NB4 (cell line): ENCODE results near the gene C1orf21.

ENCODE experiments used
- MAX ChIP-seq: IDR thresholded peaks from 2 replicates; pipeline ENCODE4 v1.6.1; 2011; ENCODE audit warnings: low read depth, low read length
- MYC ChIP-seq: IDR thresholded peaks from 2 replicates; pipeline ENCODE4 v1.6.1; 2011; ENCODE audit warnings: low read depth, low read length
- POLR2A ChIP-seq: IDR thresholded peaks from 2 replicates; pipeline ENCODE4 v1.6.1; 2011; ENCODE audit warnings: mild to moderate bottlenecking; ENCODE audit not compliant: insufficient read length; ENCODE audit errors: extremely low read depth
- TF ChIP-seq, protein P1 (sequence below): IDR thresholded peaks from one replicate; pipeline ENCODE4 v1.5.1; 2012; ENCODE audit warnings: low read depth, low read length

- no peak for TF ChIP-seq MAX
- TF ChIP-seq, protein P1, sequence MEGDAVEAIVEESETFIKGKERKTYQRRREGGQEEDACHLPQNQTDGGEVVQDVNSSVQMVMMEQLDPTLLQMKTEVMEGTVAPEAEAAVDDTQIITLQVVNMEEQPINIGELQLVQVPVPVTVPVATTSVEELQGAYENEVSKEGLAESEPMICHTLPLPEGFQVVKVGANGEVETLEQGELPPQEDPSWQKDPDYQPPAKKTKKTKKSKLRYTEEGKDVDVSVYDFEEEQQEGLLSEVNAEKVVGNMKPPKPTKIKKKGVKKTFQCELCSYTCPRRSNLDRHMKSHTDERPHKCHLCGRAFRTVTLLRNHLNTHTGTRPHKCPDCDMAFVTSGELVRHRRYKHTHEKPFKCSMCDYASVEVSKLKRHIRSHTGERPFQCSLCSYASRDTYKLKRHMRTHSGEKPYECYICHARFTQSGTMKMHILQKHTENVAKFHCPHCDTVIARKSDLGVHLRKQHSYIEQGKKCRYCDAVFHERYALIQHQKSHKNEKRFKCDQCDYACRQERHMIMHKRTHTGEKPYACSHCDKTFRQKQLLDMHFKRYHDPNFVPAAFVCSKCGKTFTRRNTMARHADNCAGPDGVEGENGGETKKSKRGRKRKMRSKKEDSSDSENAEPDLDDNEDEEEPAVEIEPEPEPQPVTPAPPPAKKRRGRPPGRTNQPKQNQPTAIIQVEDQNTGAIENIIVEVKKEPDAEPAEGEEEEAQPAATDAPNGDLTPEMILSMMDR = no peak
- TF ChIP-seq POLR2A = no peak
- no peak for TF ChIP-seq MYC
These were observed 275.0 kb downstream of the C1orf21 start for GRCh38 chr1:184661801-184662200.
